ENCODE results near the gene ROBO4.

DNA sequence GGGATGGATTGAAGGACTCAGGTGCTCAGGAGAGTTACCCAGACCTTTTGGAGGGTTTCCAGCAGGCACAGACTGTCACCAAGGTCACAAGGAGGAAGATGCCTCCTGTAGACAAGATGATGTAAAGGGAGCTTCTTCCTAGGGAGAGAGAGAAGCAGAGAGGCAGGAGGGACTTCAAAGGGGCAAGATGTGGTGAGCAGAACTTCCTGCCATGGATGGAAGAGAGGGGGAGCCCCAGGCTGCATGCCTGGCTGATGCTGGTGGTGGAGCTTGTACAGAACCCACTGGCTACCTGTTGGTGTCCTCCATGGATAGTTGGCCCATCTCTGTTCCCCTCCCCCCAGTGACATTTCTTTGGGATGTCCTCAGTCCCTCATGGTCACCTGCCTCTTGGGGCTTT lies 25.6 kb upstream of the ROBO4 start:
- TF ChIP-seq, protein P1, sequence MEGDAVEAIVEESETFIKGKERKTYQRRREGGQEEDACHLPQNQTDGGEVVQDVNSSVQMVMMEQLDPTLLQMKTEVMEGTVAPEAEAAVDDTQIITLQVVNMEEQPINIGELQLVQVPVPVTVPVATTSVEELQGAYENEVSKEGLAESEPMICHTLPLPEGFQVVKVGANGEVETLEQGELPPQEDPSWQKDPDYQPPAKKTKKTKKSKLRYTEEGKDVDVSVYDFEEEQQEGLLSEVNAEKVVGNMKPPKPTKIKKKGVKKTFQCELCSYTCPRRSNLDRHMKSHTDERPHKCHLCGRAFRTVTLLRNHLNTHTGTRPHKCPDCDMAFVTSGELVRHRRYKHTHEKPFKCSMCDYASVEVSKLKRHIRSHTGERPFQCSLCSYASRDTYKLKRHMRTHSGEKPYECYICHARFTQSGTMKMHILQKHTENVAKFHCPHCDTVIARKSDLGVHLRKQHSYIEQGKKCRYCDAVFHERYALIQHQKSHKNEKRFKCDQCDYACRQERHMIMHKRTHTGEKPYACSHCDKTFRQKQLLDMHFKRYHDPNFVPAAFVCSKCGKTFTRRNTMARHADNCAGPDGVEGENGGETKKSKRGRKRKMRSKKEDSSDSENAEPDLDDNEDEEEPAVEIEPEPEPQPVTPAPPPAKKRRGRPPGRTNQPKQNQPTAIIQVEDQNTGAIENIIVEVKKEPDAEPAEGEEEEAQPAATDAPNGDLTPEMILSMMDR (IDR thresholded peaks at IDR 0.05): no peak
- TF ChIP-seq POLR2A (IDR thresholded peaks at IDR 0.05): no peak

All from right lobe of liver (tissue), 4 donors.